WTC11 (cell line): ENCODE data around the gene CCDC17.

Experiments
- CTCF ChIP-seq: fragments of 200-600 bp; IDR thresholded peaks from 2 replicates; pipeline ENCODE4 v1.8.0; 2022; ENCODE audit warnings: antibody characterized with exemption
- JUN ChIP-seq: sonication (generic); formaldehyde crosslinking; IDR thresholded peaks from 2 replicates; pipeline ENCODE4 v1.8.0; 2023; ENCODE audit warnings: mild to moderate bottlenecking, missing genetic modification reagents
- SMAD3 ChIP-seq: sonication (generic); formaldehyde crosslinking; IDR thresholded peaks from 2 replicates; pipeline ENCODE4 v1.8.0; 2022; ENCODE audit warnings: missing genetic modification reagents, mild to moderate bottlenecking, borderline replicate concordance
- USF2 ChIP-seq: sonication (generic); formaldehyde crosslinking; IDR thresholded peaks from 2 replicates; pipeline ENCODE4 v1.8.1; 2023; ENCODE audit warnings: mild to moderate bottlenecking, missing genetic modification reagents, moderate library complexity

GRCh38 chr1:45644661-45645060 lies 20.8 kb upstream of the CCDC17 start:
- TF ChIP-seq USF2 (CRISPR knock-in tag) (no peak), JUN (CRISPR knock-in tag) (no peak), CTCF (no peak), SMAD3 (CRISPR knock-in tag) (no peak)
